DOHH2 (cell line): ENCODE results near the gene APOC3.

Source experiments
- CTCF ChIP-seq: fragments of 200-600 bp; sonication (generic); IDR thresholded peaks from one replicate; pipeline ENCODE4 v1.5.1; 2014; ENCODE audit warnings: antibody characterized with exemption, mild to moderate bottlenecking, low read depth, low read length; ENCODE audit not compliant: poor library complexity, severe bottlenecking
- EZH2phosphoT487 ChIP-seq: fragments of 200-600 bp; sonication (generic); IDR thresholded peaks from 2 replicates; pipeline ENCODE4 v1.6.1; 2017; ENCODE audit warnings: borderline replicate concordance, mild to moderate bottlenecking, antibody characterized with exemption, low read length, moderate library complexity, mixed read lengths

GRCh38 chr11:116788534-116788933 is 41.2 kb upstream of the APOC3 start:
- TF ChIP-seq CTCF (no peak), EZH2phosphoT487 (no peak)
